HG02885 (cell line): ENCODE data around the gene CLCNKA.
"Not testable (repeated sequence)": the region's sequence is repeated elsewhere in the genome, so short reads cannot be mapped to it uniquely, and the experiment has no call there.

Experiments
- ATAC-seq: cut with Tn5 transposase; IDR thresholded peaks from one replicate; pipeline ENCODE4 v1.9.1; 2021; ENCODE audit warnings: mild to moderate bottlenecking; ENCODE audit not compliant: unreplicated experiment, poor library complexity

CLCNKA gene

DNA sequence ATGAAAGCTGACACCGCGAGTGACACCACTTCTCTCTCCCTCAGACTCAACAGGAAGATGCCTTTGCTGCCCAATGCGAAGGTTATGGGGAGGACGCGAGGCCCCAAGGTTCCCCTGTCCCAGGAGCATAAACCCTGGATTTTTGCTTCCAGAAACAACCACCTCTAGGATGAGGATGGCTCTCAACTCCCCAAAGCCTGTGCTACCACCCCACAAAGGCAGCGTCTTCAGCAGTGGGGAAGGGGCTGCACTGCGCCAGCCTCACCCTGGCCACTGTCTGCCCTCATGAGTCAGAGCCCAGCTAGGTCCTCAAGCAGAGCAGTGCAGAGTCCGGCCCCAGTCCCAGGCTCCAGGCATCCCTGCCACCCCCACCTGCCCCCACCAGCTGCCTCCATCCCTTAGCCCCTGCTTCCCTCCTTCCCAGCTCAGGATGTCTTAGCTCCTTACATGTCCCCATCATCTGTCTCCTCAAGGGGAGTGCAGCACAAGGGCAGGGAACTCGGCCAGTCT, 24.7 kb upstream of the CLCNKA start:
- ATAC-seq = no peak

GRCh38 chr1:15997637-15998280, 24.1 kb upstream of the CLCNKA start:
- no peak for ATAC-seq

DNA sequence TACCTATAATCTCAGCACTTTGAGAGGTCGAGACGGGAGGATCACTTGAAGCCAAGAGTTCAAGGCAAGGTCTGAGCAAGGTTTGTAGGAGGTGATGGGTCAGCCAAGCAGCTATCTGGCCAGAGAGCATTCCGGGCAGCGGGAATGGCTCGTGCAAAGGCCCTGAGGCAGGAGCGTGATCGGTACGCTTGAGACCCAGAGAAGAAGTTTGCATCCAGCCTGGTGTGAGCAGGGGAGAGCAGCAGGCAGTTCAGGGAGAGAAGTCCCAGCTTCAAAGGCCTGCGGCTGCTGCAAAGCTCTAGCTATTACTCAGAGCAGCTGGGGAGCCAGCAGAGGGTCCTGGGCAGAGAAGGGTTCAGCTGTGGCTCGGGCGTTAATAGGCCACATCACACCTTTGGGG, 22.9 kb upstream of the CLCNKA start:
- no peak for ATAC-seq

DNA sequence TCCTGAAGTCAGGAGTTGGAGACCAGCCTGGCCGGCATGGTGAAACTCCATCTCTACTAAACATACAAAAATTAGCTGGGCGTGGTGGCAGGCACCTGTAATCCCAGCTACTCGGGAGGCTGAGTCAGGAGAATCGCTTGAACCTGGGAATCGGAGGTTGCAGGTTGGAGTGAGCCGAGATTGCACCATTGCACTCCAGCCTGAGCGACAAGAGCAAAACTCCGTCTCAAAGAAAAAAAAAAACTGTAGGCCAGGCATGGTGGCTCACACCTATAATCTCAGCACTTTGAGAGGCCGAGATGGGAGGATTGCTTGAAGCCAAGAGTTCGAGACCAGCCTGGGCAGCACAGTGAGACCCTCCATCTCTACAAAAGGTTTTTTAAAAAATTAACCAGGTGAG, 20.6 kb upstream of the CLCNKA start:
- ATAC-seq = not testable (repeated sequence)

- ATAC-seq = no peak
Observed at GRCh38 chr1:16005597-16005996, 16.2 kb upstream of the CLCNKA start.

- ATAC-seq = no peak
Observed at GRCh38 chr1:16006010-16006409, 15.8 kb upstream of the CLCNKA start.

GRCh38 chr1:16006552-16007485, 15.0 kb upstream of the CLCNKA start:
- no peak for ATAC-seq

DNA sequence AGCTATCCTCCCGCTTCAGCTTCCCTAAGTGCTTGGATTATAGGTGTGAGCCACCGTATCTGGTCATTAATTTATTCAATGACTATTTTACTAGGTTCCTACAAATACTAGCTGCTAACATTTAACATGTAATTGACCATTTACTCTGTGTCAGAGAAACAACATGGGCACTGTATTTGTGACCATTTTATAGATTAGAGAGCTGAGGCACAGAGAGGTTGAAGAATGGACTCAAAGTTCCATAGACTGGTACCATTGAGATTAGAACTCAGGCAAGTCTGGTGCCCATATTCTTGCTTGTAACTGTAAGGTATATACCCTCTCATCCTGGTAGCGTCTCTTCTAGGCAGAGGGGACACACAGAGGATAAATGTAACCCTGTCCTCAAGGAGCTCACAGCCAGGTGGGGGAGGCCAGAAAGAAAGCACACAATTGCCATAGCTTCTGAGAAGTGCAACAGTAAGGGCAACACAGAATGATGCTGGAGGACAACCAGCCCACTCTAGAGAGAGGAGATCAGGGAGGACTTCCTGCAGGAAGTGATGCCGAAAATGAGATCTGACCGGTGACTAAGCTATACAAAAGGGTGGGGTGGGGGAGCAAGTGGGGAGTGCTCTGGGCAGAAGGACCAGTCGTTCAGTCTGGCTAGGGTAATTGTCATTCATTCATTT, 14.0 kb upstream of the CLCNKA start:
- ATAC-seq = no peak

GRCh38 chr1:16009030-16009460, 12.8 kb upstream of the CLCNKA start:
- no peak for ATAC-seq

- ATAC-seq = no peak
Observed at GRCh38 chr1:16009678-16010077, 12.2 kb upstream of the CLCNKA start.

GRCh38 chr1:16010837-16011236, 11.0 kb upstream of the CLCNKA start:
- no peak for ATAC-seq

GRCh38 chr1:16011936-16012589, 9.8 kb upstream of the CLCNKA start:
- no peak for ATAC-seq

DNA sequence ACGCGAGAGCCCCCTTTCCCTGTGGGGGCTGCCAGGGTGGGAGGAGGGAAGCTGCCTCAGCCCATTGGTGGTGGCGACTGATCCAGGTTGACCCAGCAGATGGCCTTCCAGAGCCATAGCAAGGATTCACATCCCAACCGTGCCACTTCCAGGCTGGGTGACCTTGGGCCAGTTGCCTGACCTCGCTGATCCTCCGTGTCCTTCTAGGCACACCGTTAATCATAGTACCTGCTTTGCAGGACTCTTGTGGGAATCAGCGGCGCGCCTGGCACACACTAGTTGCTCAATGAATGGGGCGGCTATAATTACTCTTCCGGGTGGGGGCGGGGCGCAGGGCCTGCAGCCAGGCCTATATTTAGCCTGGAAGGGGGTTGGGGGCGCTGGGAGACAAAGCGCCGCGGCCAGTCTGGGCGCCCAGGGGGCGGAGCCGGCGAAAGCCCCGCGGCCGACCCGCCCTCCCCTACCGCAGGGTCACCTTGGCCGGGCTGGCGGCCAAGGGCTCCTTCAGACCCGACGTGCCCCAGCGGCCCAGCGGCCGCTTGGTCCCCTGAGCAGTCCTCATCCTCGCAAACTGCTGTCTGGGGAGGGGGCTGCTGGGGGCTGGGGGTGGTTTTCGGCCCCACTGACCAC, 9.1 kb upstream of the CLCNKA start:
- ATAC-seq = no peak

- no peak for ATAC-seq
Observed at GRCh38 chr1:16013220-16013907, 8.5 kb upstream of the CLCNKA start.

DNA sequence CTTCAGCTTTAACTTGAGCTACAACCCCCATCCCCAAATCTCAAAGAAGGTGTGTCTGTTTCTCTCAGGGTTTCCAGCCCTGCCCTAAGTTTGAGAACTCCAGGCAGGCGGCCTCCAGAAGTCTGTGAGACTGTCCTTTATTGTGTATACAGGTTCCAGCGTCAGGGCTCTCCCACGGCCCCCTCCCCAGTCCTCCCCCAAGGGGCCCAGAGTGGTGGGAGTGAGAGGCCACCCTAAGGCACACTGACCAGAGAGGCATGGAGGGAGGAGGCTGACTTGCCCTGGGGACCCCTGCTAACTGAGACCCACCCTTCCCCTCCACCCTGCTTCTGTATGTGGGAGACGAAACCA, 8.0 kb upstream of the CLCNKA start:
- ATAC-seq = no peak

DNA sequence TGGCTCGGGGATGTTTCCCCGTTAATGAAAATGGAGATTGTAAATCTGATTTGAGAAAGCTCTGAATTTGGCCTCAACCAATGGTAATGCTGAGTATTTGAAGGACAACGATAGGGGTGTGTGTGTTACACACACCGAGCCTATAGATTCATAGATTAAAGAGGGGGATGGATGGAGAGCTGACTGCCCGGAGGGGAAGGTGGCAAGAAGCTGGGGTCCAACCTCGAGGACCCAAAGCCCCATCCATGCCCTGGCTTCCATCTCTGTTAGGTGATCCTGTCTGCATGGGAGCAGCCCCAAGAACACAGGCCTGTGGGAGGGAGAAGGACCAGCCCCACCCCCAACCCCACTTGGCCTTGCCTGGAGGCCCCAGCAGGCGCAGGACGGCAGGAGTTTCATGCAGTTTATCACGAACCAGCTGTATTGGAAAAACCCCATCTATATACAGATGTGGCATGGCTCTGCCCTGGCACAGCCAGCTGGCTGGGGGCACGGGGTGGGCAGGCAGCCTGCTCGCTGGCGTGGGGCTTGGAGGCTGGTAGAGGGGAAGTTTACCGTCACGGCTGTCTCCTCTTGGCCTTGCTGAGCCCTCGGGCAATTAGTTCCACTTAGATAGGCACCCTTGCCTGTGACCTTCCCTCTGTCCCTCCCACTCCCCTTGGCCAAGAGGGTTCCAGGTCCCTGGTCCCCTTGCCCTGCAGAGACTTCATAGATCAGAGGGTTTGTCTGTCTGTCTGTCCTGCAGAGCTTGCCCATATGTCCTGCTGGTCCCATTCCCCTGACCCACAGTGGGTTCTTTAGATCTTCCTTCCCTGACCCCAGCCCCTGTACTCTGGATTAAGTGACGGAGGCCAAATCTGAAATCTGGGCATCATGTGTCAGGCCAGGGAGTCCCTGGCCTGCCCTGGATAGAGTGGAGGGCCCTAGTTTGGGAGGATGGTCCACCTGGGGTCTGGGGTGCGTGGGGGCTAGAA, 7.0 kb upstream of the CLCNKA start:
- no peak for ATAC-seq

GRCh38 chr1:16015491-16015890, 6.3 kb upstream of the CLCNKA start:
- no peak for ATAC-seq
